ENCODE measurements around the gene RUNX2. TPM values are rescaled to one million over a fixed set of nuclear protein-coding genes. Genes with fewer than 3 reads are reported as not detected.
"Not testable (repeated sequence)": the region's sequence is repeated elsewhere in the genome, so short reads cannot be mapped to it uniquely, and the experiment has no call there.

Gene RUNX2
- total RNA-seq, 1 donor from 2014 or later = 0.52 TPM

DNA sequence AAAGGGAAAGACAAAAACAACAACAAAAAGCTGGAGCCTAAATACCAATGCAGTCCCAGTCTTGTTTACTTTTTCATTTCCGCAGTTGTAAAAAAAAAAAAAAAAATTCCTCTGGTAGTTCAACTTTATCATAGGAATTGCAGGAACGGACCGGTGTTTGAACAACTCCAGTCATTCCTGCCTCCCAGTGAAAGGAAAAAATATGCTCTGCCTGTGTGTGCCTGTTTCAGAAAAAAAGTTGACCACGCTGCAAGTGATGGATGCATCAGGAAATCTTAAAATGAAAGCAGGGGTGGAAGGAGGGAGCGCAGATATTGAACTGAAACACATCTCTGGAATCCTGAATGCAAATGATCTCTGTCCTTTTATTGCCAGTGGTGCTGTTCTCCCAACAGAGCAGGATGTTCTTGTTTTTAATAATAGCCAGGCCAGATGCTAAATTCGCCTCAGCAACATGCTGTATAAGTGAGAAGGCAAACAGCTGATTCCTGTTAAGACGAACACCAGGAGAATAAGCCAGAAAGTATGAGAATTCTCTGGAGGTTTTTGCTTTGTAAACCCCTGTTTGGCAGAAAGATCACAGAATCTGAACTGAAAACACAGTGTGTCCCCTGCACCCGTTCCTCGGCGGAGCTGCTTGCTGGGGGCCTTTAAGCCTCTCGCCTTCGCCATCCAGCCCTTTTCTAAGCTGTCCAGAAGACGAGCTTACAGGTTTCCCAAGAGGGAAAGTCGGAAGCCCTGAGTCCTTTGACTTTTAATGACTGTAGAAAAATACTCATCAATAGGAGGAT, 228.0 kb downstream of the RUNX2 start:
- Histone ChIP-seq H3K4me3 (ENCODE audit: low read length in 3 of 3) (peak overlapping the region; percentile 26 to 46 (median 45)), H3K4me1 (ENCODE audit: control insufficient read depth in 3 of 3, insufficient read depth in 3 of 3, low read length in 3 of 3) (peaks cover 3 to 9% (median 3%) of the 10 kb centered on the region in 3 donors), H3K9me3 (ENCODE audit: control insufficient read depth in 3 of 3, low read length in 3 of 3) (no peaks in the 10 kb centered on the region), H3K27ac (ENCODE audit: low read depth, low read length) (no peak overlapping the region), H3K36me3 (ENCODE audit: control insufficient read depth in 3 of 3, insufficient read depth in 3 of 3, low read length in 3 of 3) (no peaks in the 10 kb centered on the region), H3K27me3 (ENCODE audit: control insufficient read depth in 3 of 3, insufficient read depth in 3 of 3, low read length in 3 of 3) (no peaks in the 10 kb centered on the region), H3K9ac (ENCODE audit: low read depth in 1 of 3, low read length in 3 of 3) (peak overlapping the region; percentile 1 to 45 (median 42))

DNA sequence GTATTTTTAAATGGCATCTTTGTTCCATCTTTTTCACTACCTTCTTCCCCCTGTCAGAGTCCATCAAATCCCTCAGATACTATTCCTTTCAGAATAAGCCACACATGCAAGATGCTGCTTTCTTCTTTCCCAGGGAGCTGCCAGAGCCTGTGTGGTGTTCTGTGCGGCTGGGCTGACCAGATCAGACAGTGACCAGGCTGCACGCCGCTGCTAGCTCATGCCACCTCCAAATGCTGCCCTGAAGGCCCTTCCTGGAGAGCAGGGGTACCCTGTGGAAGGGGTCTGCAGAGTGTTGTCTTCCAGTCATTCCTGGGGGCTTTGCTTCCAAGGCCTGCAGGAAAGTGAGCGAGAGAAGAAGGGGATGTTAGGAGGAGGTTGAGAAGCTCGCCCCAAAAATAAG, 228.7 kb downstream of the RUNX2 start:
- Histone ChIP-seq H3K9me3 (ENCODE audit: control insufficient read depth in 3 of 3, low read length in 3 of 3) (no peaks in the 10 kb centered on the region), H3K4me1 (ENCODE audit: control insufficient read depth in 3 of 3, insufficient read depth in 3 of 3, low read length in 3 of 3) (peaks cover 3 to 9% (median 3%) of the 10 kb centered on the region in 3 donors), H3K9ac (ENCODE audit: low read depth in 1 of 3, low read length in 3 of 3) (no peak overlapping the region), H3K27me3 (ENCODE audit: control insufficient read depth in 3 of 3, insufficient read depth in 3 of 3, low read length in 3 of 3) (no peaks in the 10 kb centered on the region), H3K36me3 (ENCODE audit: control insufficient read depth in 3 of 3, insufficient read depth in 3 of 3, low read length in 3 of 3) (no peaks in the 10 kb centered on the region), H3K4me3 (ENCODE audit: low read length in 3 of 3) (no peak overlapping the region), H3K27ac (ENCODE audit: low read depth, low read length) (no peak overlapping the region)

DNA sequence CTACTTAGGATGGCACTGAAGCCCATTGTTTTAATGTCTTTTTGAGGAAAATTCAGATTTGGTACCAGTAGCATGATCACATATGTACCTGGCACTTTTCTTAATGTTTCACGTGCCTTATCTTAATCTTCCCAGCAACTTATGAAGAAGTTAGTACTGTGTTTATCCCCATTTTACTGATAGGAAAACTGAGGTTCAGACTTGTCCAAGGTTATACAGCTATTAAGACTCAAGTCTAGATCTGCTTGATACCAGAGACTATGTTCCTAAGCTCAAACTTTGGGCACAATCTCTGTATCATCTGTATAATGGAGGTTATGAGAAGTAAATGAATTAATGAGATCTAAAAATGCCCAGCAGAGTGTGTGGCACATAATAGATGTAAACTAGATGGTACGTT, 229.3 kb downstream of the RUNX2 start:
- H3K36me3 ChIP-seq (ENCODE audit: control insufficient read depth in 3 of 3, insufficient read depth in 3 of 3, low read length in 3 of 3) = no peaks in the 10 kb centered on the region
- no peak overlapping the region for H3K9ac ChIP-seq (ENCODE audit: low read depth in 1 of 3, low read length in 3 of 3)
- no peak overlapping the region for H3K4me3 ChIP-seq (ENCODE audit: low read length in 3 of 3)
- no peak overlapping the region for H3K27ac ChIP-seq (ENCODE audit: low read depth, low read length)
- peaks cover 3 to 9% (median 3%) of the 10 kb centered on the region in 3 donors for H3K4me1 ChIP-seq (ENCODE audit: control insufficient read depth in 3 of 3, insufficient read depth in 3 of 3, low read length in 3 of 3)
- H3K27me3 ChIP-seq (ENCODE audit: control insufficient read depth in 3 of 3, insufficient read depth in 3 of 3, low read length in 3 of 3) = no peaks in the 10 kb centered on the region
- H3K9me3 ChIP-seq (ENCODE audit: control insufficient read depth in 3 of 3, low read length in 3 of 3) = no peaks in the 10 kb centered on the region

DNA sequence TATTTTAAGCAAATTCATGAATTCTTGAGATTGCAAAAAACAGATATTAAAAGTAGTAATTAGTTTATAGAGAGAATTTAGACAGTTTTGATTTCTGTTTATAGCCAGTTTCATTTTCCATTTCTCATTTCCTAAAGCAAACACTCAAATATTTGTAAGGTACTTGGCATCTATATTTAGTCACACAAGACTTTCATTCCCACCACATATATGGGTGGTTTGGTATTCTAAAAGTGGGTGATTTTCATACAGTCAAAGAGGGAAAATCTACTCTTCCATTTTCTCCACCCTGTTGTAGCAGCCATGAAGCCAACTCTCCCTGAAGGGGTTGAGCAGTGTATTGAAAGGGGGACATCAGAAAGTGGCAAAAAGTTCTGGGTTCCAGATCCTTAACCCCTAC, 230.7 kb downstream of the RUNX2 start:
- no peak overlapping the region for H3K4me3 ChIP-seq (ENCODE audit: low read length in 3 of 3)
- H3K27me3 ChIP-seq (ENCODE audit: control insufficient read depth in 3 of 3, insufficient read depth in 3 of 3, low read length in 3 of 3) = no peaks in the 10 kb centered on the region
- no peak overlapping the region for H3K27ac ChIP-seq (ENCODE audit: low read depth, low read length)
- no peaks in the 10 kb centered on the region for H3K36me3 ChIP-seq (ENCODE audit: control insufficient read depth in 3 of 3, insufficient read depth in 3 of 3, low read length in 3 of 3)
- no peaks in the 10 kb centered on the region for H3K9me3 ChIP-seq (ENCODE audit: control insufficient read depth in 3 of 3, low read length in 3 of 3)
- H3K4me1 ChIP-seq (ENCODE audit: control insufficient read depth in 3 of 3, insufficient read depth in 3 of 3, low read length in 3 of 3) = peaks cover 3 to 9% (median 7%) of the 10 kb centered on the region in 3 donors
- no peak overlapping the region for H3K9ac ChIP-seq (ENCODE audit: low read depth in 1 of 3, low read length in 3 of 3)

DNA sequence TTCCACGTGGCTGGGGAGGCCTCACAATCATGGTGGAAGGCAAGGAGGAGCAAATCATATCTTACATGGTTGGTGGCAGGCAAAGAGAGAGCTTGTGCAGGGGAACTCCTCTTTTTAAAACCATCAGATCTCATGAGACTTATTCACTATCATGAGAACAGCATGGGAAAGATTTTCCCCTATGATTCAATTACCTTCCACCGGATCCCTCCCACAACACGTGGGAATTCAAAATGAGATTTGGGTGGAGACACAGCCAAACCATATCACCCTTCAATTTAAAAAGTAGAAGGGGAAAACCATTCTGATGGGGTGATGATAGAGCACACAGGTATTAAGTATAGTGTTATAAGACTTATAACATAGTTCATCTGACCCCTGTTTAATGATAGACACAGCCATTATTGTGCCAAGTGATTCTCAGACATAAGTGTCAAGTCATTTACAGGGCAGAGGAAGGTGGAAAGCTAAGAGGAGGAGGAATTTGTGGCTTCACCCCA, 232.2 kb downstream of the RUNX2 start:
- not testable (repeated sequence) for H3K27me3 ChIP-seq (ENCODE audit: control insufficient read depth in 3 of 3, insufficient read depth in 3 of 3, low read length in 3 of 3); H3K36me3 ChIP-seq (ENCODE audit: control insufficient read depth in 3 of 3, insufficient read depth in 3 of 3, low read length in 3 of 3); H3K4me3 ChIP-seq (ENCODE audit: low read length in 3 of 3); H3K27ac ChIP-seq (ENCODE audit: low read depth, low read length); H3K9me3 ChIP-seq (ENCODE audit: control insufficient read depth in 3 of 3, low read length in 3 of 3); H3K9ac ChIP-seq (ENCODE audit: low read depth in 1 of 3, low read length in 3 of 3)
- peaks cover 8 to 12% (median 9%) of the 10 kb centered on the region in 3 donors for H3K4me1 ChIP-seq (ENCODE audit: control insufficient read depth in 3 of 3, insufficient read depth in 3 of 3, low read length in 3 of 3)

DNA sequence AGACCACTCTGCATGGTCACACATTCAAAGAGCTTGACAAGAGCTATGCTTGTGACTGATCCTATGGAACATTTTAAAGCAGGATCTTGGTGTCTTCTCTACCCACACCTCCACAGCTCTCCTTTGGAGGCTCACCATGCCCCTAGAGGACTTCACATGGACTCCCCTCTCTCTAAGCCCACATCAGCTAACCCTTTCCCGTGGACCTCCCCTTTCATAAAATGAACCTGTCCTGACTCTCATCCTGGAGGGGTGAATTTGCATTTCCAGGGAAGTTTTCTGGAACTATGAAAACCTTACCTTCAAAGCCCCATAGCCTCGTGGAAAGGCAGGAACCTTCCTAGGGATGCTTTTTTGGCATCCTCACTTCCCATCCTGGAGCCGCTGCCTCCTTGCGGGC, 234.0 kb downstream of the RUNX2 start:
- Histone ChIP-seq H3K27ac (ENCODE audit: low read depth, low read length) (no peak overlapping the region), H3K36me3 (ENCODE audit: control insufficient read depth in 3 of 3, insufficient read depth in 3 of 3, low read length in 3 of 3) (no peaks in the 10 kb centered on the region), H3K9ac (ENCODE audit: low read depth in 1 of 3, low read length in 3 of 3) (no peak overlapping the region), H3K4me1 (ENCODE audit: control insufficient read depth in 3 of 3, insufficient read depth in 3 of 3, low read length in 3 of 3) (peaks cover 3 to 6% (median 5%) of the 10 kb centered on the region in 3 donors), H3K9me3 (ENCODE audit: control insufficient read depth in 3 of 3, low read length in 3 of 3) (no peaks in the 10 kb centered on the region), H3K27me3 (ENCODE audit: control insufficient read depth in 3 of 3, insufficient read depth in 3 of 3, low read length in 3 of 3) (no peaks in the 10 kb centered on the region), H3K4me3 (ENCODE audit: low read length in 3 of 3) (no peak overlapping the region)

DNA sequence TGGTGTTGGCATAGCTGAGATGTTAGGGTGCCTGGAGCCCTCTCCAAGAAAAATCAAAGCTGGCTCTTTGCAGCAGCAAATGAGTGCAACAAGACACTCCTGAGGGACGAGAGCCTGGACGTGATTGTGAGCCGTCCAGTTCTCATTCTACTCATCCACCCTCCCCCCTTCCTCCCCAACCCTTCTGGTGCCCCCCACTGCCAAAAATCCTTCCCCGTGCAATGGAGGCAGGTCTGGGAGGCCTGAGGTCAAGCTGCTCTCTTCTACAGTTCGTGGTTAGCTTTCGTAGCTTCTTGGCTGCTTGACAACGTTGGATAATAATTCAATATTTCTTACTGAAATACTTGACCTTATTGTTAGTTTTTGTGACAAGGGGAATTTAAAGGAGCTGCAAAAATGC, 234.9 kb downstream of the RUNX2 start:
- Histone ChIP-seq H3K4me3 (ENCODE audit: low read length in 3 of 3) (no peak overlapping the region), H3K27me3 (ENCODE audit: control insufficient read depth in 3 of 3, insufficient read depth in 3 of 3, low read length in 3 of 3) (no peaks in the 10 kb centered on the region), H3K9me3 (ENCODE audit: control insufficient read depth in 3 of 3, low read length in 3 of 3) (no peaks in the 10 kb centered on the region), H3K4me1 (ENCODE audit: control insufficient read depth in 3 of 3, insufficient read depth in 3 of 3, low read length in 3 of 3) (peaks cover 3 to 6% (median 5%) of the 10 kb centered on the region in 3 donors), H3K27ac (ENCODE audit: low read depth, low read length) (no peak overlapping the region), H3K36me3 (ENCODE audit: control insufficient read depth in 3 of 3, insufficient read depth in 3 of 3, low read length in 3 of 3) (no peaks in the 10 kb centered on the region), H3K9ac (ENCODE audit: low read depth in 1 of 3, low read length in 3 of 3) (peak overlapping the region in 1 of 3 donors; percentile 2)

DNA sequence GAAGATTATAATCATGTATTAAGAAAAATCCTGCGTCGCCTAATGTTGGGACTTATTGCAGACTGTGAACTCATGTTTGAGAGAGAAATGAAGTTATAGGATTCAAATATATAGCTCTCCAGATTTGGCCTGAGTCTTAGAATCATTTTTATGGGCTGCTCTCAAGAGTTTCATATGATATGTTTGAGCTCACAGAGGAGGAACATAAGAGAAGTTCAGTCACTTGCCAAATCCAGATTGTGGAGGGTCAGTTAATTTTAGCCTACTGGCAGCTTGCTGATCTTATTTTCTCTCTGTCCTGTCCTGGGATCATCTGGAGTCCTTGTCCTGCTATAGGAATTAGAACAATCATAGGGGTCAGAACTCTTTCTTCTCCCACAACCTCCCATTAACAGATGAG, 235.7 kb downstream of the RUNX2 start:
- peaks cover 3 to 6% (median 5%) of the 10 kb centered on the region in 3 donors for H3K4me1 ChIP-seq (ENCODE audit: control insufficient read depth in 3 of 3, insufficient read depth in 3 of 3, low read length in 3 of 3)
- H3K27ac ChIP-seq (ENCODE audit: low read depth, low read length) = peak overlapping the region; percentile 1
- no peaks in the 10 kb centered on the region for H3K27me3 ChIP-seq (ENCODE audit: control insufficient read depth in 3 of 3, insufficient read depth in 3 of 3, low read length in 3 of 3)
- peak overlapping the region in 1 of 3 donors; percentile 46 for H3K9ac ChIP-seq (ENCODE audit: low read depth in 1 of 3, low read length in 3 of 3)
- H3K36me3 ChIP-seq (ENCODE audit: control insufficient read depth in 3 of 3, insufficient read depth in 3 of 3, low read length in 3 of 3) = no peaks in the 10 kb centered on the region
- no peak overlapping the region for H3K4me3 ChIP-seq (ENCODE audit: low read length in 3 of 3)
- H3K9me3 ChIP-seq (ENCODE audit: control insufficient read depth in 3 of 3, low read length in 3 of 3) = no peaks in the 10 kb centered on the region

DNA sequence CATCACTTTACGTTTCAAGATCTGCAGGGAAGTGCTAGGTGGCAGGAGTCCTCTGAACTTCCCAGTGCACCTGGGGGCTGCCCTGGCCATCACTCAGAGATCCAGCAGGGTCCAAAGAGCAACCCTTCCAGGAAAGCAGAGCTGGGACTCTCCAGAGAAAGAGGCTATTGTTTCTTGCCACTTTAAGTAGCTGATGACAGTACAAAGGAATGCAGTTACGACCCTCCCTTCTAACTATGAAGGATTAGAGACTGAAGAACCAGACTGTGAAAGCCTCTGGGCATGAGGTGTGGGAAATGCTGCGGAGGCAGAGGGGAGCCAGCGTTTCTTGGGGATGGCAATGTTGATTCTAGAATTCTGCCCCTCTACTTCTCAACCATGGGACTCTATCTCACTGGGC, 238.8 kb downstream of the RUNX2 start:
- Histone ChIP-seq H3K27ac (ENCODE audit: low read depth, low read length) (no peak overlapping the region), H3K4me3 (ENCODE audit: low read length in 3 of 3) (no peak overlapping the region), H3K9ac (ENCODE audit: low read depth in 1 of 3, low read length in 3 of 3) (no peak overlapping the region)

DNA sequence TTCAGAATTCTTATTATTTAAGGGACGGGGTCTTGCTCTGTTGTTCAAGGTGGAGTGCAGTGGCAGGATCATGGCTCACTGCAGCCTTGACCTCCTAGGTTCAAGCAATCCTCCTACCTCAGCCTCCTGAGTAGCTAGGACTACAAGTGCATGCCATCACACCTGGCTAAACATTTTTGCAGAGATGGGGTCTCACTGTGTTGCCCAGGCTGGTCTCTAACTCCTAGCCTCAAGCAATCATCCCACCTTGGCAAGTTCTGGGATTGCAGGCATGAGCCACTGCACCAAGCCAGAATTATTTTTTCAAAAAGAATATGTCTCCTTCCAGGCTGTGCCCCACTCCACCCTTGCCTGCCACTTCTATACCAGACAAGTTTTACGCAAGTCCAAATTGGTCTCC, 239.7 kb downstream of the RUNX2 start:
- no peak overlapping the region for H3K27ac ChIP-seq (ENCODE audit: low read depth, low read length)
- no peak overlapping the region for H3K4me3 ChIP-seq (ENCODE audit: low read length in 3 of 3)
- no peaks in the 10 kb centered on the region for H3K27me3 ChIP-seq (ENCODE audit: control insufficient read depth in 3 of 3, insufficient read depth in 3 of 3, low read length in 3 of 3)
- H3K9me3 ChIP-seq (ENCODE audit: control insufficient read depth in 3 of 3, low read length in 3 of 3) = no peaks in the 10 kb centered on the region
- H3K36me3 ChIP-seq (ENCODE audit: control insufficient read depth in 3 of 3, insufficient read depth in 3 of 3, low read length in 3 of 3) = no peaks in the 10 kb centered on the region
- no peak overlapping the region for H3K9ac ChIP-seq (ENCODE audit: low read depth in 1 of 3, low read length in 3 of 3)
- peaks cover 3 to 5% (median 5%) of the 10 kb centered on the region in 3 donors for H3K4me1 ChIP-seq (ENCODE audit: control insufficient read depth in 3 of 3, insufficient read depth in 3 of 3, low read length in 3 of 3)

More for the DNA sequence above, 238.8 kb downstream of the RUNX2 start:
- H3K27me3 ChIP-seq (ENCODE audit: control insufficient read depth in 3 of 3, insufficient read depth in 3 of 3, low read length in 3 of 3) = no peaks in the 10 kb centered on the region
- H3K4me1 ChIP-seq (ENCODE audit: control insufficient read depth in 3 of 3, insufficient read depth in 3 of 3, low read length in 3 of 3) = peaks cover 3 to 6% (median 5%) of the 10 kb centered on the region in 3 donors
- no peaks in the 10 kb centered on the region for H3K36me3 ChIP-seq (ENCODE audit: control insufficient read depth in 3 of 3, insufficient read depth in 3 of 3, low read length in 3 of 3)
- H3K9me3 ChIP-seq (ENCODE audit: control insufficient read depth in 3 of 3, low read length in 3 of 3) = no peaks in the 10 kb centered on the region

Data from skeletal muscle tissue (tissue), 4 donors.